Hindlimb muscle (tissue), 1 donor: ENCODE results near the gene AIMP2. TPM values are rescaled to one million over a fixed set of nuclear protein-coding genes. Genes with fewer than 3 reads are reported as not detected.
"Not testable (repeated sequence)": the region's sequence is repeated elsewhere in the genome, so short reads cannot be mapped to it uniquely, and the experiment has no call there.

Experiments
- DNase-seq: peaks from one replicate; pipeline ENCODE4 v3.0.0-alpha.2; 2013
- polyA plus RNA-seq: library from polyadenylated mRNA; unstranded; fragments of 120-200 nt; gene quantifications from one replicate; pipeline ENCODE4 v1.2.1, GENCODE V29; 2013; ENCODE audit not compliant: insufficient read length

Gene AIMP2
- polyA plus RNA-seq, 1 donor = 30.3 TPM

GRCh38 chr7:6026011-6026819, 17.1 kb downstream of the AIMP2 start:
- DNase-seq = no peak

DNA sequence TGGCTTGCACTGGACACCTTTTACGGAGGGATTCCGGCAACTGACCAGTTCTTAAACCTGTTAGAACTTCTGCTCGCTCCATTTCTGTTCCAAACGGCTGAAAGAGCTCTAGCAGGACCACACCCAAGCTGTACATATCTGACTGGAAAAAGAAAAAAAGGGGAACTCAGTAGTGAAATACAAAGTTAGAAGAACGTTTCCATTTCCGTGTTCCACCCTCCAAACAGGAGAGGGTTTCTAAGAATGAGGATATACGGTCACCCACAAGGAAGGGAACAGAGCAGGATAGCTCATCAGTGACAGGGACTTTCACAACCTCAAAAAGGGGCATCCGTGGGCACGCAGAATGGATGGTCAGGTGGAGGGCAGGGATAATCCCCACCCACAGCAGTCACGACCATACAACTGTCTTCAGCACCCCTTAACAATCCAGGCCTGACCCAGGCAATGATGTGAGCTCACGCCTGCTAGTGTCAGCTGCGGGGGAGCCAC, 17.8 kb downstream of the AIMP2 start:
- no peak for DNase-seq

DNA sequence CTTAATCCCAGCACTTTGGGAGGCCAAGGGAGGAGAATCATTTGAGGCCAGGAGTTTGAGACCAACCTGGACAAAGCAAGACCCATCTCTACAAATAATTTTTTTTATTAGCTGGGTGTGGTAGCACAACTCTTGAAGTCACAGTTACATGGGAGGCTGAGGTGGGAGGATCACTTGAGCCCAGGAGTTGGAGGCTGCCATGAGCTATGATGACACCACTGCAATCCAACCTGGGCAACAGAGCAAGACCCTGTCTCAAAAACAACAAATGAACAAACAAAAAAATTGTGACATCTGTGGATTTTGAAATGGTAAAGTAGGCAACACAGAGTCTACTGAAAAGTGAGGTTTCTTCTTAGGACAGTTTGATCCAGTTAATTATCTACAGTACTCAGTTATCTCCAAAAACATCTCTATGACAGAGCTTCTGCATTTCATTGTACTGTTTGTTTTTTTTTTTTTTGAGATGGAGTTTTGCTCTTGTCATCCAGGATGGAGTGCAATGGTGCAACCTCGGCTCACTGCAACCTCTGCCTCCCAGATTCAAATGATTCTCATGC, 18.8 kb downstream of the AIMP2 start:
- DNase-seq = no peak

- DNase-seq = no peak
Observed at GRCh38 chr7:6028563-6028962, 19.5 kb downstream of the AIMP2 start.

DNA sequence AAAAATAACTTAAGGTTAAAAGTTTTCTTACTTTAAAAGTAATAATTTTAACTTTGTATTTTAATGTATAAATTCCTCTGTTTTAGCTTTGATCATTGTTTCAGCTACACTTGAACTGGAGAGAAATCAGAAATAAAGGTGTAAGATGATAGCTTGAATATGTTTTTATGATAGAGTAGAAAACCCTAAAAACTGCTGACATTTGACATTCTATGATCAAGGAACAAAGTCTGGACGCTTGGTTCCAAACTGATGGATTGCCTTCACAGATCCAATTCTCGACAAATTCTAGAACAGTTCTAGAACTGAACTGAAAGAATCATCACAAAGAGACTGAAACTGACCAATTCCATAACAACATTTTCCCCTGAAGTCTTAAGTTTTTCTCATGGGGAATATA, 21.9 kb downstream of the AIMP2 start, which contains the start of gene ANKRD61:
Gene ANKRD61 (plus strand): TSS at position 389 of the 400 bp plus-strand sequence. CDS start 0 bp downstream, at position 389.
- no peak for DNase-seq

- DNase-seq = no peak
Observed at GRCh38 chr7:6031567-6031966, 22.5 kb downstream of the AIMP2 start.

- no peak for DNase-seq
Observed at GRCh38 chr7:6032167-6032566, 23.1 kb downstream of the AIMP2 start.

DNA sequence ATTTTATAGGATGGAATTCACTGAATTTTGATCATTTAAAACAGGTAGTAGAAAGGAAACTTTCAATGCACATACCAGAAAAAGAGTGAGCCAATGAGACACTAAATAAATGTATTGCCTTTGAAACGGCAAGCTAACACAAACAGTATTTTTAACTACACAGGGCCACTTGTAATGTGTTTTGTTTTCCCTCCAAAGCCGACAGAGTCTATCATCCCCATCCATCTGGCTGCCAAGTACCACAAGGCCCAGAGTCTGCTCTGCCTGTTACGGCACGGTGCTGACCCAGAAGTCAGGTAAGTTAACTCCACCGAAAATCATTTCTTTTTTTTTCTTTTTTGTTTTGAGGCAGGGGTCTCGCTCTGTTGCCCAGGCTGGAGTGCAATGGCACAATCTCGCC, 23.6 kb downstream of the AIMP2 start:
- DNase-seq = no peak

GRCh38 chr7:6035165-6035564, 26.1 kb downstream of the AIMP2 start:
- no peak for DNase-seq

DNA sequence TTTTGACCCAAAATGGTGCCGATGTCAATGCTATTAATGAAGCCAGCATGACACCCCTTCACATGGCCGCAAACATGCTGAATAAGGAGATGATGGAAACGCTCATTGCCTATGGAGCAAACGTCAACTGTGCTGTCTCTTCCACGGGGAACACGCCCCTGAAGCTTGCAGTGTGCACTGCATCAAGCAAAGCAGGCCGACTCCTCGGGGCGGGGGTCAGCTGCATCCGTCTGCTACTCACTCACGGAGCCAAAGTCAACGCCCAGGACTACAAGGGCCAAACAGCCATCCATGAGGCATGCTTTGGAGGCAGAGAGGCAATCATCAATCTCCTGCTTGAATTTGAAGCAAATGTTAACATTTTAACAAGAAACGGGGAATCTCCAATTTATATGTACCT, 26.6 kb downstream of the AIMP2 start:
- no peak for DNase-seq

DNA sequence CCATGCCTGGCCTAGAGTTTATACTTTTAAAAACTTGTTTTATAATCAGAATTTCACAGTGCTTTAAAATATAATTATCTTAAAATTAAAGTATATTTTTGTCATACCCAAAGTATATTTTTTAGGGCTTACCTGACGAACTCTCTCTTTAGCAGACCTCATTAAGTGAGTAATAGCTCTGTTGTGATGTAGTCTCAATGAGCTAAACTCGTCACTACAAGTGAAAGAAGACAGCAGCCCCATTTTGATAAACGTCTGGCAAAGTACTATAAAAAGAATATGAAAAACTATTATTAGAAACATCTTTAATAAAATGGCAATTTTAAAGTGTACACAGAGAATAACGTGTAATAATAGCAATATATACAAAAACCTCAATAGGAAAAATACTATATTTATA, 40.7 kb downstream of the AIMP2 start:
- no peak for DNase-seq

DNA sequence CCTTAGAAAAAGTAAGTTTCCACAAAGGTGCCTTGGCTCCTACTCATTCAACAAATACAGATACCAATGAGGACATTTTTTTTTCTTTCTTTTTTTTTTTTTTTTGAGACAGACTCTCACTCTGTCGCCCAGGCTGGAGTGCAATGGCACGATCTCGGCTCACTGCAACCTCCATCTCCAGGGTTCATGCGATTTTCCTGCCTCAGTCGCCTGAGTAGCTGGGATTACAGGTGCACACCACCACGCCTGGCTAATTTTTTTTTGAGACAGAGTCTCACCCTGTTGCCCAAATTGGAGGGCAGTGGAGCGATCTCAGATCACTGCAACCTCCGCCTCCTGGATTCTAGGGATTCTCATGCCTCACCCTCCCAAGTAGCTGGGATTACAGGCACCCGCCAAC, 42.1 kb downstream of the AIMP2 start:
- DNase-seq = not testable (repeated sequence)

GRCh38 chr7:6056616-6057015, 47.5 kb downstream of the AIMP2 start:
- no peak for DNase-seq

- no peak for DNase-seq
Observed at GRCh38 chr7:6057316-6058129, 48.5 kb downstream of the AIMP2 start.

DNA sequence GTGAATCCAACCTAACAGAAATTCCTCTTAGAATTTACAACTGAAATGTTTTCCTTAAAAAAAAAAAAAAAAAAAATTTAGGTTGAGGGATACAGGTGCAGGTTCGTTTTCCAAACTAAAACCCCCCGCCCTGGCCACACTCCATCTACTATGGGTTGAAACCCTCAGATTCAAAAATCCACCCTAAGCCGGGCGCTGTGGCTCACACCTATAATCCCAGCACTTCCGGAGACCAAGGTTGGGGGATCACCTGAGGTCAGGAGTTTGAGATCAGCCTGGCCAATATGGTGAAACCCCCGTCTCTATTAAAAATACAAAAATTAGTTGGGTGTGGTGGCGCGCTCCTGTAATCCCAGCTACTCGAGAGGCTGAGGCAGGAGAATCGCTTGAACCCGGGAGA, 50.9 kb downstream of the AIMP2 start:
- DNase-seq = not testable (repeated sequence)

GRCh38 chr7:6071406-6071805, 62.3 kb downstream of the AIMP2 start:
- DNase-seq = no peak

Other genes with a start within 250 kb of the AIMP2 start
- 28.5 TPM for gene RNF216, start 227.6 kb upstream of the AIMP2 start, polyA plus RNA-seq
- not detected for gene OCM, start 128.5 kb upstream of the AIMP2 start, polyA plus RNA-seq
- 55.4 TPM for gene CCZ1, start 110.5 kb upstream of the AIMP2 start, polyA plus RNA-seq
- gene RSPH10B, start 38.6 kb upstream of the AIMP2 start, polyA plus RNA-seq = 0.36 TPM
- gene PMS2, start 223 bp upstream of the AIMP2 start, polyA plus RNA-seq = 10.6 TPM
- 1.7 TPM for gene ANKRD61, start 22.1 kb downstream of the AIMP2 start, polyA plus RNA-seq
- gene EIF2AK1, start 49.9 kb downstream of the AIMP2 start, polyA plus RNA-seq = 43.9 TPM
- gene USP42, start 95.7 kb downstream of the AIMP2 start, polyA plus RNA-seq = 9.3 TPM